IPS-18c (cell line): ENCODE measurements around the gene NUP160.
"Not testable (repeated sequence)": the region's sequence is repeated elsewhere in the genome, so short reads cannot be mapped to it uniquely, and the experiment has no call there.

Source experiments
- H3K4me3 ChIP-seq: 2 replicates; pipeline ENCODE4 v1.7.0; 2013; ENCODE audit warnings: low read depth, mild to moderate bottlenecking, low read length, moderate library complexity; ENCODE audit not compliant: insufficient read depth
- H3K9me3 ChIP-seq: one replicate; pipeline ENCODE4 v1.6.1; 2013; ENCODE audit warnings: mild to moderate bottlenecking, low read length, moderate library complexity; ENCODE audit not compliant: control insufficient read depth, insufficient read depth

NUP160 gene

DNA sequence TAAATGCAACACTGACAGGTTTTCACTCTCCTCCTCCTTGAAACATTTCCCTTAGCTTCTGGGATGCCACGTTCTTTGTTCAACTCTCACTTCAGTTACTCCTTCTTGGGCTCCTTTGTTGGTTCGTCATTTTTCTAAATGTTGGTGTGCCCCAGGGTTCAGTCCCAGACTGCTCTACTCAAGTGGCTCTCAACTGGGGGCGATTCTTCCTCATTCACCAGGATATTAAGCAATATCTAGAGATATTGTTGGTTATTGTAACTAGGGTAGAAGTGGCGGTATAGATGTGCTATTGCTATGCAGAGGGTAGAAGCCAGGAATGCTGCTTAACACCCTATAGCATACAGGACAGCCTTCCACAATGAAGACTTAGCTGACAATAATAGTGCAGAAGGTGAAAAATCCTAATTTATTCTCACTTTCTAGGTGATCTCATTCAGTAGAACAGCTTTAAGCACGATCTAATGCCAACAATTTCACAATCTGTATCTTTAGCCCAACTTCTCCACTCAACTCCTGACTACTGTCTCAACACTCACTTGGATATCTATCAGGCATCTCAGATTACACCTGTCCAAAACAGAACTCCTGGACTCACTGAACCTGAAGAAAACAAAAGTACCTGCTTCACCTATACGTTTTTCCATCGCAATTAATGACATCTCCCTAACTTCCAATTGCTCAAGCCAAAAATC is 4.6 kb downstream of the NUP160 start:
- Histone ChIP-seq H3K4me3 (no peak overlapping the region), H3K9me3 (no peaks in the 10 kb centered on the region)

DNA sequence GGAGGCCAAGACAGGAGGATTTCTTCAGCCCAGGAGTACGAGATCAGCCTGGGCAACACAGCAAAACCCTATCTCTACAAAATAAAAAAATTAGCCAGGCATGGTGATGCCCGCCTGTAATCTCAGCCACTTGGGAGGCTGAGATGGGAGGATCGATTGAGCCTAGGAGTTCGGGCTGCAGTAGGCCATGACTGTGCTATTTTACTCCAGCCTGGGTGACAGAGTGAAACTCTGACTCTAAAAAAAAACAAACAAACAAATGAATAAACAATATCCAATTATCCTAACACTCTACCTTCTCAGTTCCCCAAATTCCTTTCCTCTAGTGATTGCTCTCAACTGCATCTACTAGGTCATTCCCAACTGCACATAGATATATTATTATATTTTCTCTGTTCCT is 5.4 kb downstream of the NUP160 start:
- H3K4me3 ChIP-seq = no peak overlapping the region
- no peaks in the 10 kb centered on the region for H3K9me3 ChIP-seq

DNA sequence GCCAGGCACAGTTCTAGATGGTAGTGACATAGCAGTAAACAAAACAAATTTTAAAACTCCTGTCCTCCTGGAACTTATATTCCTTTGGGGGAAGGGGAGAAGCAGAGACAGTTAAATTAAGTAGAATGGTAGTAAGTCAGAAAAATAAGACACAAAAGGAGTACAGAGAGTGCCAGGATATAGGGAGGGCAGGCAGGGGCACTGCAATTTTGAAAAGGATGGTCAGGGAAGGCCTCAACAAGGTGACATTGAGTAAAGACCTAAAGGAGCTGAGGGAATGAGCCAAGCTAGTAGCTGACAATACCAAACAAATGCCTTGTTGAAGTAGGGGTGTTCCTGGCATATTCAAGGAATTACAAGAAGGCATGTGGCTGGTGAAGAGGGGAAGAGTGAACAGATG is 10.2 kb downstream of the NUP160 start:
- Histone ChIP-seq H3K9me3 (no peaks in the 10 kb centered on the region), H3K4me3 (no peak overlapping the region)

DNA sequence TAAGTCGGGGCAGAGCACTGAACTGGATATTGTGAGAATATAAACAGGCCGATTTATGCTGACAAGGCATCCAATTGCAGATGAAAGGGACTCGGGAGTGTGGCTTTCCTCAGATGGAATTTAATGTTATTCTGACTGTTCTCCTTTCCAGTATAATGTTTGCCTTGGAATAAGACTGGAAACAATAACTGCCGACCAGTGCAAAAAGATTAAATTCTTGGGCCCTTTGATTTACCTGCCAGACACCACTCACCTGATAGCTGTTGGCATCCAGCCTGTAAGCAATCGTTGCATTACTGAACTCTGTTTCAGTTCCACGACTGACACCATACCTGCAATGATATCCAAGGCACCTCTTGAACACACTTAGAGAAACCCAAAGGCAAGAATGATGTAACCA is 10.9 kb downstream of the NUP160 start:
- Histone ChIP-seq H3K9me3 (no peaks in the 10 kb centered on the region), H3K4me3 (no peak overlapping the region)

DNA sequence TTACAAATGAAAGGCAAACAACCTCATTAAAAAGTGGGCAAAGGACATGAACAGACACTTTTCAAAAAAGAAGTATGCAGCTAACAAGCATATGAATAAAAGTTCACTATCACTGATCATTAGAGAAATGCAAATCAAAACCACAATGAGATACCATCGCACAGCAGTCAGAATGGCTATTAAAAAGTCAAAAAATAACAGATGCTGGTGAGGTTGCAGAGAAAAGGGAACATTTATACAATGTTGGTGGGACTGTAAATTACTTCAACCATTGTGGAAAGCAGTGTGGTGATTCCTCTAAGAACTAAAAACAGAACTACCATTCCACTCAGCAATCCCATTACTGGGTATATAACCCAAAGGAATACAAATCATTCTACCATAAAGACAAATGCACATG is 18.1 kb downstream of the NUP160 start:
- H3K9me3 ChIP-seq, H3K4me3 ChIP-seq: not testable (repeated sequence)

DNA sequence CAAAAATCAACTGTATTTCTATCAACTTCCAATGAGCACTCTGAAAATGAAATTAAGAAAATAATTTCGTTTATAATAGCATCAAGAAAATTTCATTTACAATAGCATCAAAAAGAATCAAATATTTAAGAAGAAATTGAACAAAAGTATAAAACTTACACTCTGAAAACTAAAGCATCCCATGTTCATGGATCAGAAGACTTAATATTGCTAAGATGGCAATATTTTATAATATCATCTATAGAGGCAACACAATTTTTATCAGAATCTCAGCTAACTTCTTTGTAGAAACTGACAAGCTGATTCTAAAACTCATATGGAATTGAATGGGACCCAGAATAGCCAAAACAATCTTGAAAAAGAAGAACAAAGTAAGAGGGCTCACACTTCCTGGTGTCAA is 19.9 kb downstream of the NUP160 start:
- H3K9me3 ChIP-seq = no peaks in the 10 kb centered on the region
- no peak overlapping the region for H3K4me3 ChIP-seq

DNA sequence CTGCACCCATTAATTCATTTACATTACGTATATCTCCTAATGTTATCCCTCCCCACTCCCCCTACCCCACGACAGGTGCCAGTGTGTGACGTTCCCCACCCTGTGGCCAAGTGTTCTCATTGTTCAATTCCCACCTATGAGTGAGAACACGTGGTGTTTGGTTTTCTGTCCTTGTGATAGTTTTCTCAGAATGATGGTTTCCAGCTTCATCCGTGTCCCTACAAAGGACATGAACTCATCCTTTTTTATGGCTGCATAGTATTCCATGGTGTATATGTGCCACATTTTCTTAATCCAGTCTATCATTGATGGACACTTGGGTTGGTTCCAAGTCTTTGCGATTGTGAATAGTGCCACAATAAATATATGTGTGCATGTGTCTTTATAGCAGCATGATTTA is 25.5 kb downstream of the NUP160 start:
- not testable (repeated sequence) for H3K9me3 ChIP-seq

DNA sequence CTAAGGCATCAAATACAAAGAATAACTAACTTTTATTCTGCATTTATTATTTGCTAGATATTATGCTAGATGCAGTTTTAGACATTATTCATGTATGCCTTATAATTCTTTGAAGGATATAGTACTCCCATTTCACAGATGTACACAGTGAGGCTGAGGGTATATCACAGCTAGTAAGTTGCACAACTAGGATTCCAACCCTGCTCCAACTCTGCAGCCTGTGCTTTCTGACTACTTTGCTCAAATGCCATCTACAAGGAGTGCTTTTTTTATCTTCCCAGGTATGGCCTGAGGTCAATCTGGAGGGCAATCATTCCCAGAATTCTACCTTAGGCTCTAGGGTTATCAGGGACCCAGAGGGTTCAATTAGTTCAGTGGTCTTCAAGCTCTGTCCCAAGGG is 28.4 kb downstream of the NUP160 start:
- no peak overlapping the region for H3K4me3 ChIP-seq
- no peaks in the 10 kb centered on the region for H3K9me3 ChIP-seq

More for the DNA sequence above, 25.5 kb downstream of the NUP160 start:
- not testable (repeated sequence) for H3K4me3 ChIP-seq

DNA sequence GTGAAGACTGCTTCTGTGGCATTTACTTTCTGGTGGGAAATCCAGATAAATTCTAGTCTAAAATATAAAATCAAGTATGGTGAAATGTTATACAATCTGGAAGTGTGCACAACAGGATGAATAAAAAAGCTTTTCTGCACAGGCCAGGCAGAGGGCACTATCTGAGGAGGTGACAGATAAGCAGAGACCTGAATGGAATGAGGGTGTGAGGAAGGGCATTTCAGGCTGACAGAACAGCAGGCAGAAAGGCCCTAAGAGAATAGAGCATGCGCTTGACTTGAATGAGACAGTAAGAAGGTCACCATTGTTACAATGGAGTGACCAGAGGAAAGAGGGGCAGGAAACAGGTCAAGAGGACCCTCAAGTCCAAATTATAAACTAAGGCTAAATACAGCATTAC is 47.4 kb downstream of the NUP160 start:
- H3K4me3 ChIP-seq = no peak overlapping the region
- H3K9me3 ChIP-seq = no peaks in the 10 kb centered on the region

DNA sequence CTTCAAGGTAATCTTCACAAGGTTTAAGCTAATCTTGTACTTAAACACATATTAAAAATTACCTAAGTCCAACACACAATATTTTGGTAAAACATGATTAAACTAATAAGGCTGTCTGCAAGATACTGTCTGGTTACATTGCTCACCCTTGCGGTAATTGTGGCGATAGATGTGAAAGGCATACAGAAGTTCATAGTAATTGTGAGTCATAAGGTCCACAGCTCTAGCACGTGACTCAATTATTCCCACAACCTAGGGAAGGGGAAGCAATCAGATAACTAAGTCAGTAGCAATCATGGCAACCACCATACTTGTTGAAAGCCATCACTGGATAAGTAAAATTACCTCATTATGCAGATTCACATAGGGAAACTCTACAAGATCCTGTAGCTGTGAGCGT is 50.5 kb downstream of the NUP160 start:
- Histone ChIP-seq H3K9me3 (no peaks in the 10 kb centered on the region), H3K4me3 (no peak overlapping the region)

DNA sequence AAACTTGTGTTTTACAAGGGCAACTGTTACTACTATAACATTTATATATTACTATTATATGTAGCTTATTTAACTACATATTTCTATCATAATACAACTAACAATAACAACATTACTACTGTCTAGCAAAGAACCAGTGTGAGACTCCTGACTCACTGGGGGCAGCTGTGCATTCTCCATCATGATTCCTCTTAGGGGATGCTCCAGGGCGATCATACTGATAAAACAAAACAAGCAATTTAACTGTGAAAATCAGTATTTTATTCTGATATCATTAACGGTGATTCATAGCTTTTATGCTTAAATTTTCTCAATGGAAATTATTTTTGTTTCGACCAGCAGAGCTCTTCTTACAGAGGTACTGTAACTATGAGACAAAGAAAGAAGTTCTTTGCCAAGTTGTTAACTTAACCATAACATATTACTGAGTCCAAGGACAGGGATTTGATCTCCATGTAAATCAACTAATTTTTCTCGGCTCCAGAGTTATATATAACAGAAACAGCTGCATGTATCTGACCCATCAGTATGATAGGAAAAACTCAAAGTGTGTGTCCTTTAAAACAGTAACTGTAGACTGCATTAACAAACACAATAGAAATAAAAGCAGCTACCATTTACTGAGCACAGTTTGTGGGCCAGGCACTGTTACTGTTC is 56.2 kb downstream of the NUP160 start:
- H3K4me3 ChIP-seq = no peak overlapping the region
- no peaks in the 10 kb centered on the region for H3K9me3 ChIP-seq

DNA sequence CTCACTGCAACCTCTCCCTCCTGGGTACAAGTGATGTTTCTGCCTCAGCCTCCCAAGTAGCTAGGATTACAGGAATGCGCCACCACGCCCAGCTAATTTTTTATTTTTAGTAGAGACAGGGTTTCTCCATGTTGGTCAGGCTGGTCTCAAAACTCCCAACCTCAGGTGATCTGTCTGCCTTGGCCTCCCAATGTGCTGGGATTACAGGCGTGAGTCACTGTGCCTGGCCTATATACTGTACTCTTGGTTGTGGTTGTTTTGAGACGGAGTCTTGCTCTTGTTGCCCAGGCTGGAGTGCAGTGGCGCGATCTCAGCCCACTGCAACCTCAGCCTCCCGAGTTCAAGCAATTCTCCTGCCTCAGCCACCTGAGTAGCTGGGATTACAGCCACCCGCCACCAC is 58.1 kb downstream of the NUP160 start:
- H3K4me3 ChIP-seq, H3K9me3 ChIP-seq: not testable (repeated sequence)

DNA sequence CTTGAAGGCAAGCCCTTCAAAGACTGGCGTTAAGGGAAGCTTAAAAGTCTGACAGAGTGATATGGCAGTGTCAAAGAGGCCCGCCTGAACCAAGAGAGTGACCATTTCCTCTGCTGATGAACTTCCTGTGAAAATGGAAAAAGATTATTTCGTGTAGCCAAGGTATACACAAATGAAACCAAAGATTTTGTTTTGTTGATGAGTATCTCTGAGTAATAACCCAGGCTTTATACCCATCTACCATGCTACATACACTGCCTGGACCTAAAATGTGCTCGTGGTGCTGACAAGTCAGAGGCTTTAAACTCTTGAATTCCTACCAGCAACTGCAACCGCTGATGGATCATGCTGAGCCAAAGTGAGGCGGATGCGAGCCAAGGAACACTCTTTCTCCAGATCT is 60.0 kb downstream of the NUP160 start:
- no peak overlapping the region for H3K4me3 ChIP-seq

DNA sequence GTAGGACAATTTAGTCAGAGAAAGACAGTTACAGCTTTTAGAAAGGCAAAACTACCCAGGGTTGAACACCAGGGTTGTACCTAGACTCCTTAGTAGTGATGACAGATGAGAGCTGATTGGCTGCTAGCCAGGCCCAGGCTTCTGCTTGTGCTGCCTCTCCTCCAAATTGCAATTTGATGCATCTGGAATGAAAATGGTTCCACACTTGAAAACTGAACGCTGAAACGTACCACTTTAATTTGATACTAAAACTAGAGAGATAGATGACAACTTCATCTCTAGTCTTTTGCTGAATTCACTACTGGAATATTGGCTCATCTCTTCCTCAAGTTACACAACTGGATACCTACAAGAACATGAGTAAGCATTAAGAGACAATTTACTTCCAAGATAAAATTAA is 61.8 kb downstream of the NUP160 start:
- H3K9me3 ChIP-seq = no peaks in the 10 kb centered on the region
- H3K4me3 ChIP-seq = no peak overlapping the region

More for the DNA sequence above, 60.0 kb downstream of the NUP160 start:
- no peaks in the 10 kb centered on the region for H3K9me3 ChIP-seq

DNA sequence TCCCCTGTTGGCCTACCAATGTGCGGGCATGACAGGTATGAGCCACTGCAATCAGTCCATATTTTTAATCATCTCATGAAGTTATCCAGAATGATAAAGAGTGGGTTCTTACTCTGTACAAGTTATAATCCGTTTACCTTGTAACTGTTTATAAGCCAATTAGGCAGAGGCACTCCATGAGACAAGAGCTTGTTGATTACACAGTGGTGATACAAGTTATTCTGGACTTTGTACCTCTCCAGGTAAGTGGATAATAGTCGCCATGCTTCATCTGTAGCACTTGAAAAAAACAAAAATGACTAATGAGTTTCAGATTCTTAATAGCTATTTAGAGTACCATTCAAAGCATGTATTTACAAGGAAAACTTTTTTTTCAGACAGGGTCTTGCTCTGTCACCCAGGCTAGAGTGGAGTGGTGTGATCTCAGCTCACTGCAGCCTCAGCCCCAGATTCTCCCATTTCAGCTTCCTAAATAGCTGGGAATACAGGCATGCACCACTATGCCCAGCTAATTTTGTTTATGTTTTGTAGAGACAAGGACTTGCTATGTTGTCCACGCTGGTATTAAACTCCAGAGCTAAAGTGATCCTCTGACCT is 63.3 kb downstream of the NUP160 start:
- Histone ChIP-seq H3K4me3 (no peak overlapping the region), H3K9me3 (no peaks in the 10 kb centered on the region)

DNA sequence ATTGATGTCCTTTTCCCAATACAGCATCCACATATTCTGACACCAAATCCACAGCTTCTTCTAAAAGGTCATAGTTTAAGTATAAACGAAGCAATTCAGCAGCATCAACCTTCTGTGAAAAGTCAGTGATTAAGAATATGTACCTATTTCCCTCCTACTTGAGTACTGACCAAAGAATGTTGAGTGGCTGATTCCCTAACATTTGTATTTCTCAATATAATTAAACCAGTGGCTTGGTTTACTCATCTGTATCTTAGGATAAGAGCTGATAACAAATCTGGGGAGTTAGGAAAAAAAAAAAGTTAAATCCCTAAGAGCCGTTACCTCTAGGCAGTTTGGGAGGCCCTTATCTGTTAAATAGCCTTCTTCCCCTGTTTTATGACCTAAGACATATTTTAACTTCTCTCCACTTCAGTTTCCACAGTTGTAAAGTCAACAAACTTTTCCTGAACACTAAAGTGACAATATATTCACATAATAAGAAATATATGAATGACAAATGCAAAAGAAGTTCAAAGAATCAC is 65.0 kb downstream of the NUP160 start:
- Histone ChIP-seq H3K4me3 (no peak overlapping the region), H3K9me3 (no peaks in the 10 kb centered on the region)

DNA sequence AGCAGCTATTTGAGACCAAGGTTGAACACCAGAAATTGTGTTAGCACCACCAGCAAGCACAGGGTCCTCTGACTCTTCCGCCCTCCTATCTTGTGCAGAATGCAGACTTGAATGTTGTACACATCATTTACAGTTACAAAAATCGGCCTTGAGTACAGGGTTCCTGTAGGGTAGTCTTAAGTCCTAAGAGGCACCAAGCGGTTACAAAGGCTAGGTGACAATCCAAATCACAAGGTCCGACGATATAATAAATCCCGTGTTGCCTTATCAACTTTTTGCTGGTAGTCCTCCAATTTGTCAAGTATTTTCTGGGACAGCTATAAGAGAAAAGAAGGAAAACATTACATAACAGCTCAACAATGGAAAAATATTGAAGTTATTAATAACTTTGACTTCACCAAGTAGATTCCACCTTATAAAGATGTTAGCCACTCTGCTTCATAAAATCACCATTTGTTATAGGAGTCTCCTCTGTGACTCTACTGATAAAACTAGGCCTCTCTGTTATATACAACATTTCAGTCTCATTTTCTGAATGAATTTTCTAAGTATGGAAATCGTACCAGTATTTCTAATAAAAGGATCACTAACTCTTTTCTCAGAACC is 69.2 kb downstream of the NUP160 start:
- Histone ChIP-seq H3K9me3 (no peaks in the 10 kb centered on the region), H3K4me3 (no peak overlapping the region)
